Hematopoietic multipotent progenitor cell treated with erythropoietin and hydrocortisone succinate and interleukin-3 and kit ligand, for 17 days (in vitro differentiated cells): ENCODE measurements around the gene PSMC5.
A peak's percentile ranks its signal among the peaks of the same experiment; 100 is the strongest.
"Not testable (repeated sequence)": the region's sequence is repeated elsewhere in the genome, so short reads cannot be mapped to it uniquely, and the experiment has no call there.

Experiments used
- DNase-seq: peaks from one replicate; pipeline ENCODE4 v3.0.0-alpha.2; 2015; ENCODE audit warnings: low spot score

Gene PSMC5

GRCh38 chr17:63827002-63827800 is at the start of gene PSMC5, which contains the start of gene FTSJ3:
TSS of gene PSMC5 (plus strand) at chr17:63827431. CDS start at chr17:63827491, 60 bp downstream.
TSS of gene FTSJ3 (minus strand) at chr17:63827663. CDS start at chr17:63826902, 761 bp downstream.
- peak; percentile 96 for DNase-seq

GRCh38 chr17:63780507-63780906 is 46.7 kb upstream of the PSMC5 start:
- no peak for DNase-seq

- DNase-seq = no peak
These were observed 46.3 kb upstream of the PSMC5 start for GRCh38 chr17:63780928-63781327.

GRCh38 chr17:63783522-63783921 is 43.7 kb upstream of the PSMC5 start:
- DNase-seq = no peak

GRCh38 chr17:63785556-63785955 is 41.7 kb upstream of the PSMC5 start:
- DNase-seq = no peak

GRCh38 chr17:63786117-63786516 is 41.1 kb upstream of the PSMC5 start:
- no peak for DNase-seq

GRCh38 chr17:63786971-63787711 is 40.1 kb upstream of the PSMC5 start:
- no peak for DNase-seq

GRCh38 chr17:63790057-63790456 is 37.2 kb upstream of the PSMC5 start:
- no peak for DNase-seq

GRCh38 chr17:63792055-63792729 is 35.0 kb upstream of the PSMC5 start:
- DNase-seq = no peak

- not testable (repeated sequence) for DNase-seq
These were observed 30.9 kb upstream of the PSMC5 start for GRCh38 chr17:63796375-63796774.

- DNase-seq = no peak
These were observed 28.6 kb upstream of the PSMC5 start for GRCh38 chr17:63798572-63799106.

GRCh38 chr17:63800783-63801182 is 26.4 kb upstream of the PSMC5 start:
- DNase-seq = no peak

GRCh38 chr17:63804328-63804727 is 22.9 kb upstream of the PSMC5 start:
- DNase-seq = no peak

GRCh38 chr17:63805591-63805990 is 21.6 kb upstream of the PSMC5 start:
- DNase-seq = peak; percentile 43

- DNase-seq = no peak
These were observed 17.3 kb upstream of the PSMC5 start for GRCh38 chr17:63809970-63810369.

GRCh38 chr17:63816123-63816522 is 11.1 kb upstream of the PSMC5 start:
- DNase-seq = no peak

- DNase-seq = no peak
These were observed 10.6 kb upstream of the PSMC5 start for GRCh38 chr17:63816669-63817068.

GRCh38 chr17:63817736-63818385 is 9.4 kb upstream of the PSMC5 start:
- no peak for DNase-seq

- no peak for DNase-seq
These were observed 8.1 kb upstream of the PSMC5 start for GRCh38 chr17:63819131-63819530.

GRCh38 chr17:63819585-63820537 is 7.4 kb upstream of the PSMC5 start:
- no peak for DNase-seq
